Muscle of leg (tissue), 11 donors: ENCODE results near the gene ABCA4. TPM values are rescaled to one million over a fixed set of nuclear protein-coding genes. Genes with fewer than 3 reads are reported as not detected.
"Not testable (repeated sequence)": the region's sequence is repeated elsewhere in the genome, so short reads cannot be mapped to it uniquely, and the experiment has no call there.

ENCODE experiments used
- DNase-seq: peaks from one replicate; pipeline ENCODE4 v3.0.0; 2013
- H3K27ac ChIP-seq: one replicate; pipeline ENCODE4 v1.5.1; 2013; ENCODE audit warnings: mild to moderate bottlenecking, low read length, control low read depth
- H3K27me3 ChIP-seq: one replicate; pipeline ENCODE4 v1.6.1; 2013; ENCODE audit warnings: low read length; ENCODE audit not compliant: control insufficient read depth, insufficient read depth
- H3K36me3 ChIP-seq: one replicate; pipeline ENCODE4 v1.6.1; 2013; ENCODE audit warnings: low read length; ENCODE audit not compliant: control insufficient read depth, insufficient read depth
- H3K4me1 ChIP-seq: one replicate; pipeline ENCODE4 v1.6.1; 2013; ENCODE audit warnings: low read length; ENCODE audit not compliant: control insufficient read depth, insufficient read depth
- H3K4me3 ChIP-seq: one replicate; pipeline ENCODE4 v1.5.1; 2013; ENCODE audit warnings: low read length, control low read depth
- H3K9me3 ChIP-seq: replicated peaks from 2 replicates; pipeline ENCODE4 v1.6.1; 2013; ENCODE audit warnings: low read depth, low read length; ENCODE audit not compliant: control insufficient read depth
- WGBS: methylation state at CpG from one replicate; pipeline ENCODE4 v1.1.5; 2013; ENCODE audit warnings: missing lambda C conversion rate; ENCODE audit not compliant: insufficient coverage; 5-methylcytosine and 5-hydroxymethylcytosine counted together
- polyA plus RNA-seq, 8 donors: library from polyadenylated mRNA; unstranded; fragments of 120-200 nt; gene quantifications; one replicate each; pipeline versions ENCODE4 v1.2.1 to v1.2.3, GENCODE V29; 2013; ENCODE audit warnings: inconsistent platforms in 1 of 8, low replicate concordance in 1 of 8; ENCODE audit not compliant: insufficient read length in 8 of 8, insufficient read depth in 1 of 8
- total RNA-seq: library from RNA; stranded (reverse); fragments of 120-200 nt; gene quantifications from one replicate; pipeline ENCODE4 v1.2.4, GENCODE V29; 2013

ABCA4 gene
- total and polyA plus RNA-seq, 9 donors, result 0.19 to 1.1 (median 0.49) TPM

- no peaks in the 10 kb centered on the region for H3K27me3 ChIP-seq
- no peaks in the 10 kb centered on the region for H3K4me1 ChIP-seq
- peaks cover 9% of the 10 kb centered on the region for H3K9me3 ChIP-seq
- H3K4me3 ChIP-seq, result no peak overlapping the region
- no peak for DNase-seq
- H3K36me3 ChIP-seq, result no peaks in the 10 kb centered on the region
- H3K27ac ChIP-seq, result no peak overlapping the region
- WGBS, result 42% methylated on average over 1 of the region's 1 CpG
These were observed 162.8 kb downstream of the ABCA4 start for GRCh38 chr1:93958032-93958725.

DNA sequence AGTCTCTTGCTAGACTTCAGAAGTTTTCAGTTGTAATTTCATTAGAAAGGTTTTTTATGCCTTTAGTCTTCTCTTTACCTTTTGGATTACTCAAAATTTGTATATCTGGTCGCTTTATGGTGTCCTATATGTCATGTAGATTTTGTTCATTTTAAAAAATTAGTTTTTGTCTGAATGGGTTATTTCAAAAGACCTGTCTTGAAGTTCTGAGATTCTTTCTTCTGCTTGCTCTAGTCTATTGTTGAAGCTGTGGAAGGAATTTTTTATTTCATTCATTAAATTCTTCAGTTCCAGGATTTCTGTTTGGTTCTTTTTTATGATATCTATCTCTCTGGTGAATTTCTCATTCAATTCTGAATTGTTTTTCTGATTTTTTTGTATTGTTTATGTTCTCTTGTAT is 165.2 kb downstream of the ABCA4 start:
- WGBS, result no CpG with 5 or more reads among the region's 1 CpG
- Histone ChIP-seq H3K27me3 (no peaks in the 10 kb centered on the region), H3K27ac (no peak overlapping the region), H3K36me3 (no peaks in the 10 kb centered on the region), H3K9me3 (peaks cover 9% of the 10 kb centered on the region), H3K4me1 (no peaks in the 10 kb centered on the region), H3K4me3 (no peak overlapping the region)
- no peak for DNase-seq

GRCh38 chr1:93947002-93947686 is 173.8 kb downstream of the ABCA4 start:
- H3K4me3 ChIP-seq, H3K4me1 ChIP-seq, H3K9me3 ChIP-seq, DNase-seq, H3K27ac ChIP-seq, H3K27me3 ChIP-seq, H3K36me3 ChIP-seq: not testable (repeated sequence)
- 40% methylated on average over 1 of the region's 2 CpGs for WGBS

Other genes starting within 250 kb of the ABCA4 start
- gene DNTTIP2, start 241.9 kb downstream of the ABCA4 start, total RNA-seq, result 35.6 TPM
- 10 to 100 TPM; 38.9 to 49.8 (median 44.1) TPM for gene DNTTIP2, start 241.9 kb downstream of the ABCA4 start, polyA plus RNA-seq
- 4.5 TPM for gene GCLM, start 211.7 kb downstream of the ABCA4 start, total RNA-seq
- 1 to 10 TPM; 5.6 to 9.9 (median 7.8) TPM for gene GCLM, start 211.7 kb downstream of the ABCA4 start, polyA plus RNA-seq
- 29.1 TPM for gene ARHGAP29, start 116.4 kb upstream of the ABCA4 start, total RNA-seq
- gene ARHGAP29, start 116.4 kb upstream of the ABCA4 start, polyA plus RNA-seq, result 10 to 100 TPM; 15.5 to 43.7 (median 34.3) TPM